HG02970 (cell line): ENCODE data around the gene ATOSB.

Experiments used
- ATAC-seq: cut with Tn5 transposase; IDR thresholded peaks from one replicate; pipeline ENCODE4 v1.9.1; 2021; ENCODE audit warnings: mild to moderate bottlenecking, moderate library complexity, moderate number of reproducible peaks; ENCODE audit not compliant: unreplicated experiment, low FRiP score

Gene ATOSB

GRCh38 chr9:35114113-35114839 is 1.4 kb downstream of the ATOSB start:
- no peak for ATAC-seq

GRCh38 chr9:35112257-35113020 is 3.2 kb downstream of the ATOSB start:
- ATAC-seq: no peak

GRCh38 chr9:35111001-35111933 is 4.4 kb downstream of the ATOSB start:
- peak; percentile 69 for ATAC-seq

GRCh38 chr9:35110327-35110761 is 5.3 kb downstream of the ATOSB start:
- ATAC-seq: no peak

- ATAC-seq: no peak
Measured at GRCh38 chr9:35108946-35109575, 6.6 kb downstream of the ATOSB start.

GRCh38 chr9:35108461-35108860 is 7.2 kb downstream of the ATOSB start:
- no peak for ATAC-seq

GRCh38 chr9:35107297-35108290 is 8.1 kb downstream of the ATOSB start:
- no peak for ATAC-seq

GRCh38 chr9:35106343-35106730 is 9.3 kb downstream of the ATOSB start:
- ATAC-seq: no peak

- no peak for ATAC-seq
Measured at GRCh38 chr9:35105571-35106342, 9.9 kb downstream of the ATOSB start.

GRCh38 chr9:35105126-35105525 is 10.5 kb downstream of the ATOSB start:
- no peak for ATAC-seq

- no peak for ATAC-seq
Measured at GRCh38 chr9:35104586-35104985, 11.1 kb downstream of the ATOSB start.

- ATAC-seq: no peak
Measured at GRCh38 chr9:35103660-35104191, 11.9 kb downstream of the ATOSB start.

GRCh38 chr9:35102769-35103659 is 12.6 kb downstream of the ATOSB start, which contains the start of gene STOML2:
STOML2 (minus strand) TSS chr9:35103131; CDS start chr9:35103094, 37 bp downstream.
- peak; percentile 88 for ATAC-seq

GRCh38 chr9:35102465-35102768 is 13.2 kb downstream of the ATOSB start:
- peak; percentile 14 for ATAC-seq

- no peak for ATAC-seq
Measured at GRCh38 chr9:35097573-35097972, 18.1 kb downstream of the ATOSB start.

GRCh38 chr9:35096035-35096849 is 19.4 kb downstream of the ATOSB start, which contains the start of gene PIGO:
PIGO (minus strand) TSS chr9:35096591; CDS start chr9:35095565, 1,026 bp downstream.
- ATAC-seq: peak; percentile 86
